GM18868 (cell line): ENCODE results near the gene MRAP2.
"Not testable (repeated sequence)": the region's sequence is repeated elsewhere in the genome, so short reads cannot be mapped to it uniquely, and the experiment has no call there.

Experiments
- ATAC-seq: cut with Tn5 transposase; IDR thresholded peaks from one replicate; pipeline ENCODE4 v1.9.1; 2021; ENCODE audit warnings: mild to moderate bottlenecking, moderate library complexity; ENCODE audit not compliant: unreplicated experiment

Gene MRAP2

DNA sequence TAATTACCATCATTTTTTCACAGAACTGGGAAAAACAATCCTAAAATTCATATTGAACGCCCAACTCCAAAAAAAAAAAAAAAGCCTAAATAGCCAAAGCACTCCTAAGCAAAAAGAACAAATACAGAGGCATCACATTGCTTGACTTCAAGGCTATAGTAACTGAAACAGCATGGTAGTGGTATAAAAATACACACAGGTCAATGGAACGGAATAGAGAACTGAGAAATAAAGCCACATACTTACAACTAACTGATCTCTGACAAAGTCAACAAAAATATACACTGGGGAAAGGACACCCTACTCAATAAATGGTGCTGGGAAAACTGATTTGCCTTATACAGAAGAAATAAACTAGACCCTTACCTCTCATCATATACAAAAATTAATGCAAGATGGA, 89.6 kb downstream of the MRAP2 start:
- ATAC-seq, result peak; percentile 78

DNA sequence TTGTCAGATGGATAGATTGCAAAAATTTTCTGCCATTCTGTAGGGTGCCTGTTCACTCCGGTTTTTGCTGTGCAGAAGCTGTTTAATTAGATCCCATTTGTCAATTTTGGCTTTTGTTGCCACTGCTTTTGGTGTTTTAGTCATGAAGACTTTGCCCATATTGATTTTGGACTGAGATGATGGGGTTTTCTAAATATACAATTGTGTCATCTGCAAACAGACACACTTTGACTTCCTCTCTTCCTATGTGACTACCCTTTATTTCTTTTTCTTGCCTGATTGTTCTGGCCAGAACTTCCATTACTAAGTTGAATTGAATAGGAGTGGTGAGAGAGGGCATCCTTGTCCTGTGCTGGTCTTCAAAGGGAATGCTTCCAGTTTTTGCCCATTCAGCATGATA, 96.0 kb downstream of the MRAP2 start:
- not testable (repeated sequence) for ATAC-seq

DNA sequence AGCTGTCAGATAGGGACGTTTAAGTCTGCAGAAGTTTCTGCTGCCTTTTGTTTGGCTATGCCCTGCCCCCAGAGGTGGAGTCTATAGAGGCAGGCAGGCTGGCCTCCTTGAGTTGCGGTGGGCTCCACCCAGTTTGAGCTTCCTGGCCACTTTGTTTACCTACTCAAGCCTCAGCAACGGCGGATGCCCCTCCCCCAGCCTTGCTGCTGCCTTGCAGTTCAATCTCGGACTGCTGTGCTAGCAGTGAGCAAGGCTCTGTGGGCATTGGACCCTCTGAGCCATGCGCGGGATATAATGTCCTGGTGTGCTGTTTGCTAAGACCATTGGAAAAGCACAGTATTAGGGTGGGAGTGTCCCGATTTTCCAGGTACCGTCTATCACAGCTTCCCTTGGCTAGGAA, 99.8 kb downstream of the MRAP2 start:
- ATAC-seq, result not testable (repeated sequence)

DNA sequence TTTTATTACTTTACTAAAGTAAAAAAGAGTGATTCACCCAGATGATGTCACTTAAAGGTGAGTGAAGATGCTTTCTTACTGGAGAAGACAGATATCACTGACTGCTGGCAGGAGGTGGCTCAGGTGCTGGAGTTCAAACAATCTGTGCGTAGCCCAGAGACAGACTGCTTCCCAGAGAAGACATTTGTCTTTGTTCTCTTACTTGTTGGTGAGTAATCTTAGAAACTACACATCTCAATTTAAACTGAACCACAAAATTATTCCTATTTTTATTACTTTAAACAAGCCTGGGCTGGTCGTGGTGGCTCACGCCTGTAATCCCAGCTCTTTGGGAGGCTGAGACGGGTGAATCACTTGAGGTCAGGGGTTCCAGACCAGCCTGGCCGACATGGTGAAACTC, 101.7 kb downstream of the MRAP2 start:
- ATAC-seq, result no peak

DNA sequence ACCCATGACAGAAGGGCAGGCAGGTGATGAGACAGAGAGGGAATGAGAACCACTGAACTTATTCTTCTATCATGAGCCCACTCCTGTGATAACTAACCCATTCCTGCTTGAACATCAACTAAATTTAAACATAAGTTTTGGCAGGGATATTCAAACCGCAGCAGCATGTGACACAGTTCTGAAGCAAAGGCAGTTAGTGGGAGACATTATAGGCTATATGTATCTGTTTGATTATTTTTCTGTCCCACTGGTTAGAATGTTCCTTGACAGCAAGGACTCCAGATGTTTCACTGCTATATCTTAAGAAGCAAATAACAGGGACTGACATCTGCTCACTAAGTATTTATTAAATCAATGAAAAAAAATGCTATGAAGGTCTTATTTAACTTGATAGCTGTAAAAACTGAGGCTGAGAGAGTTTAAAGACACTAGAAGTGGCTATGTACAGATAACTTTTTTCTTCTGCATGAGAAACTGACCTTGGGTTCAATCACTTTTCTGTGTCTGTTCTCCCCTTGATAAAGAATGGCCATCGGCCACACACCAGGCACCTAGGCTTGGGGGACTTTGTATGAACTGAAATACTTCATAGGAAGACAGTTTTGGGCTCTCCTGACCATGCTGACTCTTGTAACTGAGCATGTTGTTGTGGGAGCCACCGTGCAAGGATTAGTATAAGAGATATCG, 102.9 kb downstream of the MRAP2 start:
- no peak for ATAC-seq

DNA sequence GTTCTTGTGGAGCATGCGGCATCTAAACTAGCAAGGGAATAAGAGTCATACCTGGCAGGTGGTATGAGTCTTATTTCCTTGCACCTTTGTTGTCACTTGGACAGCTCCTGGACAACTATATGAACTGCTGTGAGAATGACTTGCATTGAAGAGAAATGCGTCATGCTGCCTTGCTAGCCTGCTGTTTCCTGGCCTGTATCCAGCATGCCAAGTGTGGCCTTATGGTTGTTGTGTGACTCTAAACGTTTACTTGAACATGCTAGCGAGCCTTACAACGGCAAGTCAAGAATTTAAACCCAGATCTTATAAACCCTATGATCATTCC, 103.4 kb downstream of the MRAP2 start:
- no peak for ATAC-seq

DNA sequence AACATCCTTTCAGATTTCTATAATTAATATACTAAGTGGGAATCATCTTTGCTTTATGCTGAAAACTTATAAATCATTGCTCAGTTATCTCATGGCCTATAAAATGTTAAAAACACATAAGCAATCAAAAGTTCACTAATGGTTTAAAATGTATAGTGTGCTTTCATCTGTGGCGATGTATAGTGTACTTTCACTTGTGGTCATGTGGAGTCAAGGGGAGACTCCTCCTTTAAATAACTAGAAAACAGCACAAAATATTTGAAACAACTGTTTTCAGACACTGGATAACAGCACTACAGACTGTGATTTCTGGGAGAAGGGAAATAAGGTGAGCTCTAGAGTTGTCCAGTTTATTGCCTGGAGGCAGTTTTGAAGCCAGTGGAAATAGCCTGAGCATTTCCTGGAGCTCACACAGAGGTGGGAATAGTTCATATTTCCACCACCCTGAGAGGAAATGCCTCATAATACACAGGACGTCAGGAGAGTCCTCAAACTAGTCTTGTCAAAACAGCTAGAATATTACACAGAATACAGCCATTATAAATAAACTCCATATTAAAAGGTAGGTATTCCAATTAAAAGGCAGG, 104.5 kb downstream of the MRAP2 start:
- ATAC-seq, result peak; percentile 53

DNA sequence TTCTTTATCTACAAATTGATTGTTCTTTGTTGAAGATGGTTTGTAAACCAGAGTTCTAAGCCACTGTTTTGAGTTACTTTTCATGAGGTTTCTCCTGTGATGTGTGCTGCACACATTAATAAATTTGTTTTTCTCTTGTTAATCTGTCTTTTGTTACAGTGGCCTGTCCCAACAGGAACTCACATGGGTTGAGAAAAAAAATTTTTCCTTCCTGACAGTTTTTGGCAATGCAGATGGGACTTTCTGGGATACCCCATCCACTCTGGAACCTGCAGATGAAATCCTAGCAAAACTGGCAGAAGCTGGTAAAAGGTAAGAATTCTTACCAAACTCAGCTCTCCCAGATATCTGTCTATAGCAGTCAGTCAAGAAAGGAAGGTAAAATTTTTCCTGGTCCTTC, 105.7 kb downstream of the MRAP2 start:
- no peak for ATAC-seq
